IMR-90 (cell line): ENCODE data around the gene FXYD3. TPM values are rescaled to one million over a fixed set of nuclear protein-coding genes. Genes with fewer than 3 reads are reported as not detected.

Source experiments
- ATAC-seq: fragments of 200-7000 bp; cut with Tn5 transposase; 2 replicates; pipeline ENCODE4 v1.9.1; 2020; ENCODE audit warnings: low read depth, mild to moderate bottlenecking, moderate library complexity
- BruUV-seq: library from RNA; stranded (reverse); fragments of 400-500 nt; replicated peaks from 2 replicates; lab custom pipeline; 2021; lab: Mats Ljungman, UMichigan
- CTCF ChIA-PET: fragments of 300-600 bp; formaldehyde crosslinking; extraction: SDS; loops from one replicate; lab custom pipeline; 2021; ENCODE audit warnings: antibody characterized with exemption; lab: Yijun Ruan, JAX
- POLR2A ChIA-PET: fragments of 300-600 bp; sonication (Branson Sonifier 250); formaldehyde crosslinking; loops from one replicate; lab custom pipeline; 2022; ENCODE audit warnings: antibody characterized with exemption; ENCODE audit not compliant: unreplicated experiment; lab: Charles Lee
- DNase-seq: peaks from one replicate; pipeline ENCODE4 v3.0.0; 2013
- H2AFZ ChIP-seq: replicated peaks from 2 replicates; pipeline ENCODE3; 2013; ENCODE audit warnings: low read length, mild to moderate bottlenecking; ENCODE audit not compliant: poor library complexity
- H2AK5ac ChIP-seq: 2 replicates; pipeline ENCODE4 v1.6.1; 2013; ENCODE audit warnings: low read depth, low read length, inconsistent platforms
- H2AK9ac ChIP-seq: replicated peaks from 2 replicates; pipeline ENCODE3; 2013; ENCODE audit warnings: mild to moderate bottlenecking, low read depth, low read length, moderate library complexity; ENCODE audit not compliant: poor library complexity
- H2BK120ac ChIP-seq: 2 replicates; pipeline ENCODE4 v1.6.1; 2013; ENCODE audit warnings: low read depth, low read length, inconsistent platforms
- H2BK15ac ChIP-seq: 3 replicates; pipeline ENCODE4 v1.6.1; 2013; ENCODE audit warnings: low read depth, low read length, inconsistent platforms
- H2BK20ac ChIP-seq: 2 replicates; pipeline ENCODE4 v1.6.1; 2013; ENCODE audit warnings: low read depth, mild to moderate bottlenecking, inconsistent platforms, low read length, moderate library complexity
- H2BK5ac ChIP-seq: 2 replicates; pipeline ENCODE4 v1.6.1; 2013; ENCODE audit warnings: mild to moderate bottlenecking, low read depth, low read length, inconsistent platforms; ENCODE audit not compliant: poor library complexity, severe bottlenecking
- H3K14ac ChIP-seq: replicated peaks from 2 replicates; pipeline ENCODE4 v1.6.1; 2013; ENCODE audit warnings: low read depth, low read length, inconsistent platforms
- H3K18ac ChIP-seq: 2 replicates; pipeline ENCODE4 v1.6.1; 2013; ENCODE audit warnings: low read depth, low read length, control low read depth
- H3K23ac ChIP-seq: 2 replicates; pipeline ENCODE4 v1.6.1; 2013; ENCODE audit warnings: low read depth, low read length, inconsistent platforms
- H3K27ac ChIP-seq: 2 replicates; pipeline ENCODE4 v1.5.1; 2013; ENCODE audit warnings: mild to moderate bottlenecking, control low read depth, low read length; ENCODE audit not compliant: insufficient read depth
- H3K27me3 ChIP-seq: 2 replicates; pipeline ENCODE4 v1.6.1; 2013; ENCODE audit warnings: low read length; ENCODE audit not compliant: control insufficient read depth, insufficient read depth
- H3K36me3 ChIP-seq: 2 replicates; pipeline ENCODE4 v1.6.1; 2013; ENCODE audit warnings: low read length, mixed read lengths; ENCODE audit not compliant: control insufficient read depth, insufficient read depth
- H3K4ac ChIP-seq: 2 replicates; pipeline ENCODE4 v1.6.1; 2013; ENCODE audit warnings: low read depth, low read length, inconsistent platforms
- H3K4me1 ChIP-seq: 2 replicates; pipeline ENCODE4 v1.6.1; 2013; ENCODE audit warnings: low read length, mixed read lengths; ENCODE audit not compliant: control insufficient read depth, insufficient read depth
- H3K4me2 ChIP-seq: 2 replicates; pipeline ENCODE4 v1.6.1; 2013; ENCODE audit warnings: low read depth, mild to moderate bottlenecking, control low read depth, low read length, moderate library complexity
- H3K4me3 ChIP-seq: 2 replicates; pipeline ENCODE4 v1.5.1; 2013; ENCODE audit warnings: low read depth, mild to moderate bottlenecking, control low read depth, low read length, moderate library complexity; ENCODE audit not compliant: insufficient read depth
- H3K56ac ChIP-seq: 2 replicates; pipeline ENCODE4 v1.6.1; 2013; ENCODE audit warnings: low read length, inconsistent platforms; ENCODE audit not compliant: insufficient read depth; ENCODE audit errors: extremely low read depth
- H3K79me1 ChIP-seq, 2 experiments: 2 replicates each; pipeline ENCODE4 v1.6.1; 2013; ENCODE audit warnings: low read length in 2 of 2, inconsistent platforms in 1 of 2, low read depth in 1 of 2
- H3K9ac ChIP-seq: 2 replicates; pipeline ENCODE4 v1.6.1; 2013; ENCODE audit warnings: low read depth, low read length, control low read depth
- H3K9me1 ChIP-seq: 2 replicates; pipeline ENCODE4 v1.6.1; 2013; ENCODE audit warnings: low read length, inconsistent platforms; ENCODE audit not compliant: insufficient read depth
- H3K9me3 ChIP-seq: 2 replicates; pipeline ENCODE4 v1.6.1; 2013; ENCODE audit warnings: low read length; ENCODE audit not compliant: control insufficient read depth, insufficient read depth
- H4K20me1 ChIP-seq: 2 replicates; pipeline ENCODE4 v1.6.1; 2013; ENCODE audit warnings: low read length, inconsistent platforms; ENCODE audit not compliant: insufficient read depth
- H4K5ac ChIP-seq: 2 replicates; pipeline ENCODE4 v1.6.1; 2013; ENCODE audit warnings: mild to moderate bottlenecking, low read depth, low read length, control low read depth
- H4K8ac ChIP-seq, 2 experiments: 2 replicates each; pipeline ENCODE4 v1.6.1; 2013; ENCODE audit warnings: low read depth in 2 of 2, low read length in 2 of 2, control low read depth in 1 of 2, inconsistent platforms in 1 of 2
- H4K91ac ChIP-seq: 2 replicates; pipeline ENCODE4 v1.6.1; 2013; ENCODE audit warnings: low read depth, low read length, inconsistent platforms; ENCODE audit not compliant: insufficient read depth
- CEBPB ChIP-seq: IDR thresholded peaks from 2 replicates; pipeline ENCODE4 v1.6.1; 2012; ENCODE audit warnings: low read depth, low read length, improper control_type of control experiment
- CHD1 ChIP-seq: IDR thresholded peaks from 2 replicates; pipeline ENCODE4 v1.6.1; 2012; ENCODE audit warnings: low read depth, low read length, improper control_type of control experiment
- CTCF ChIP-seq: conservative IDR thresholded peaks from 2 replicates; pipeline ENCODE4 v1.5.1; 2012; ENCODE audit warnings: mild to moderate bottlenecking, low read depth, low read length, improper control_type of control experiment
- ELK1 ChIP-seq: fragments of 150-350 bp; IDR thresholded peaks from 2 replicates; pipeline ENCODE4 v1.6.1; 2016; ENCODE audit warnings: low read depth, mild to moderate bottlenecking, low read length, moderate library complexity, borderline replicate concordance
- FOS ChIP-seq: fragments of 150-350 bp; IDR thresholded peaks from 2 replicates; pipeline ENCODE4 v1.6.1; 2016; ENCODE audit warnings: low read depth, low read length
- MAFK ChIP-seq: IDR thresholded peaks from 2 replicates; pipeline ENCODE4 v1.6.1; 2012; ENCODE audit warnings: low read depth, low read length, improper control_type of control experiment
- MAZ ChIP-seq: IDR thresholded peaks from 2 replicates; pipeline ENCODE4 v1.6.1; 2012; ENCODE audit warnings: low read depth, mild to moderate bottlenecking, low read length, improper control_type of control experiment, moderate library complexity, borderline replicate concordance
- MXI1 ChIP-seq: IDR thresholded peaks from 2 replicates; pipeline ENCODE4 v1.6.1; 2012; ENCODE audit warnings: low read depth, mild to moderate bottlenecking, low read length, moderate library complexity, borderline replicate concordance
- NFE2L2 ChIP-seq: fragments of 150-350 bp; IDR thresholded peaks from 2 replicates; pipeline ENCODE4 v1.6.1; 2016; ENCODE audit warnings: low read depth, mild to moderate bottlenecking, low read length
- POLR2A ChIP-seq: IDR thresholded peaks from 2 replicates; pipeline ENCODE4 v1.6.1; 2012; ENCODE audit warnings: mild to moderate bottlenecking, low read depth, low read length
- RCOR1 ChIP-seq: IDR thresholded peaks from 2 replicates; pipeline ENCODE4 v1.6.1; 2012; ENCODE audit warnings: mild to moderate bottlenecking, low read length, improper control_type of control experiment; ENCODE audit not compliant: insufficient replicate concordance
- RFX5 ChIP-seq: IDR thresholded peaks from 2 replicates; pipeline ENCODE4 v1.8.0; 2012; ENCODE audit warnings: low read depth, mild to moderate bottlenecking, low read length, moderate library complexity
- SMC3 ChIP-seq: fragments of 150-350 bp; IDR thresholded peaks from 2 replicates; pipeline ENCODE4 v1.6.1; 2016; ENCODE audit warnings: low read depth, mild to moderate bottlenecking, antibody characterized with exemption, low read length, moderate library complexity
- WGBS, 2 experiments: methylation state at CpG; one replicate each; pipeline versions ENCODE4 v1.1.5 to v1.1.7; 2013; ENCODE audit warnings: missing lambda C conversion rate in 2 of 2; ENCODE audit not compliant: insufficient read length in 1 of 2; ENCODE audit errors: extremely low coverage in 2 of 2; 5-methylcytosine and 5-hydroxymethylcytosine counted together
- dilution Hi-C: fragments of 300-500 bp; cut with HindIII; formaldehyde crosslinking; loops from one replicate; pipeline ENCODE4 v1.14.3; 2018; ENCODE audit warnings: low sequenced_read_pairs; ENCODE audit not compliant: unreplicated experiment
- in situ Hi-C: fragments of 300-500 bp; cut with MboI; formaldehyde crosslinking; loops from 3 replicates; pipeline ENCODE4 v1.14.3; 2019; ENCODE audit warnings: low sequenced_read_pairs, inconsistent platforms, mixed read lengths
- intact Hi-C: fragments of 100-400 bp; cut with micrococcal nuclease; formaldehyde crosslinking; loops from 2 replicates; pipeline ENCODE4 v1.10.0; 2022
- polyA plus RNA-seq, 3 experiments: library from polyadenylated mRNA; depleted of rRNA; stranded (reverse); fragments of >200 nt; gene quantifications; 2 replicates each; pipeline ENCODE4 v1.2.3, GENCODE V29; 2012; ENCODE audit warnings: low replicate concordance in 1 of 3
- total RNA-seq: library from RNA; depleted of rRNA; stranded (reverse); fragments of >200 nt; gene quantifications from 2 replicates; pipeline ENCODE4 v1.2.3, GENCODE V29; 2012

The FXYD3 gene
- total and polyA plus RNA-seq, 2 of the 4 experiments (the other 2 are of a cell fraction), result not detected

- 80% methylated on average over 1 of the region's 6 CpGs; no CpG with 5 or more reads in 1 of the 2 experiments for WGBS, 2 experiments
- no peaks in the 10 kb centered on the region for H3K27me3 ChIP-seq
- no peaks in the 10 kb centered on the region for H3K9me1 ChIP-seq
- TF ChIP-seq CHD1 (no peak), RFX5 (no peak), ELK1 (no peak), MAZ (no peak), RCOR1 (no peak), MXI1 (no peak), MAFK (no peak), POLR2A (no peak), SMC3 (no peak), CTCF (no peak), FOS (no peak), CEBPB (no peak), NFE2L2 (no peak)
- H2AK9ac ChIP-seq, result no peak overlapping the region
- H4K20me1 ChIP-seq, result no peaks in the 10 kb centered on the region
- no peaks in the 10 kb centered on the region for H3K4me1 ChIP-seq
- no TSS peak for BruUV-seq
- no peak overlapping the region for H4K91ac ChIP-seq
- CTCF ChIA-PET, result no interaction called here
- H2BK5ac ChIP-seq, result no peak overlapping the region
- no peak overlapping the region for H3K23ac ChIP-seq
- H2BK20ac ChIP-seq, result no peak overlapping the region
- H2AFZ ChIP-seq, result no peak overlapping the region
- POLR2A ChIA-PET, result no interaction called here
- H3K14ac ChIP-seq, result no peak overlapping the region
- H3K4ac ChIP-seq, result no peak overlapping the region
- H3K4me2 ChIP-seq, result no peak overlapping the region
- H2BK15ac ChIP-seq, result no peak overlapping the region
- no peak overlapping the region for H3K9ac ChIP-seq
- H4K8ac ChIP-seq, result no peak overlapping the region
- ATAC-seq (peak; percentile 46), DNase-seq (no peak)
- no peak overlapping the region for H4K5ac ChIP-seq
- in situ Hi-C loops (no loop called here), intact Hi-C loops (no loop called here), dilution Hi-C loops (no loop called here)
- H3K79me1 ChIP-seq, result peaks cover 5 to 10% of the 10 kb centered on the region in 2 experiments; a peak in 3 of 4 replicates
- no peak overlapping the region for H3K27ac ChIP-seq
- H3K4me3 ChIP-seq, result no peak overlapping the region
- no peak overlapping the region for H3K56ac ChIP-seq
- no peak overlapping the region for H3K18ac ChIP-seq
- H2BK120ac ChIP-seq, result no peak overlapping the region
- peaks cover 61% of the 10 kb centered on the region for H3K36me3 ChIP-seq
- no peak overlapping the region for H2AK5ac ChIP-seq
- peaks cover 30% of the 10 kb centered on the region for H3K9me3 ChIP-seq
Observed at GRCh38 chr19:35162471-35163326, 47.1 kb downstream of the FXYD3 start.
